H9 (cell line): ENCODE data around the gene KRTAP4-5. TPM values are rescaled to one million over a fixed set of nuclear protein-coding genes. Genes with fewer than 3 reads are reported as not detected.

Experiments used
- DNase-seq: peaks from one replicate; pipeline ENCODE4 v3.0.0-alpha.2; 2017
- H2AFZ ChIP-seq: one replicate; pipeline ENCODE4 v1.6.1; 2013; ENCODE audit warnings: mild to moderate bottlenecking, low read length, control low read depth, moderate library complexity
- H2AK5ac ChIP-seq: 2 replicates; pipeline ENCODE4 v1.6.1; 2013; ENCODE audit warnings: low read length, control low read depth, mixed read lengths; ENCODE audit not compliant: insufficient read length
- H2BK120ac ChIP-seq: one replicate; pipeline ENCODE4 v1.6.1; 2013; ENCODE audit warnings: low read depth, mild to moderate bottlenecking, low read length, control low read depth, inconsistent platforms; ENCODE audit not compliant: poor library complexity, severe bottlenecking
- H2BK12ac ChIP-seq: 2 replicates; pipeline ENCODE4 v1.6.1; 2013; ENCODE audit warnings: low read length, control low read depth, mixed read lengths, low read depth; ENCODE audit not compliant: insufficient read length
- H2BK15ac ChIP-seq: 2 replicates; pipeline ENCODE4 v1.6.1; 2013; ENCODE audit warnings: low read depth, low read length, control low read depth
- H2BK20ac ChIP-seq: one replicate; pipeline ENCODE4 v1.6.1; 2013; ENCODE audit warnings: low read depth, mild to moderate bottlenecking, low read length, control low read depth, inconsistent platforms; ENCODE audit not compliant: poor library complexity, severe bottlenecking
- H2BK5ac ChIP-seq: 2 replicates; pipeline ENCODE4 v1.6.1; 2013; ENCODE audit warnings: low read length, control low read depth, mixed read lengths; ENCODE audit not compliant: insufficient read length
- H3K14ac ChIP-seq: 2 replicates; pipeline ENCODE4 v1.6.1; 2013; ENCODE audit warnings: low read length, control low read depth; ENCODE audit not compliant: insufficient read depth
- H3K18ac ChIP-seq: 2 replicates; pipeline ENCODE4 v1.6.1; 2013; ENCODE audit warnings: low read depth, mild to moderate bottlenecking, mixed read lengths, low read length, control low read depth; ENCODE audit not compliant: insufficient read length
- H3K23ac ChIP-seq: 2 replicates; pipeline ENCODE4 v1.6.1; 2013; ENCODE audit warnings: low read length, control low read depth, mixed read lengths, low read depth; ENCODE audit not compliant: insufficient read length
- H3K23me2 ChIP-seq: 2 replicates; pipeline ENCODE4 v1.6.1; 2013; ENCODE audit warnings: low read depth, mild to moderate bottlenecking, mixed read lengths, low read length, control low read depth; ENCODE audit not compliant: insufficient read length, poor library complexity, severe bottlenecking
- H3K27ac ChIP-seq: 2 replicates; pipeline ENCODE4 v1.5.1; 2013; ENCODE audit warnings: low read length, control low read depth, mixed read lengths, low read depth; ENCODE audit not compliant: insufficient read length
- H3K27me3 ChIP-seq: 2 replicates; pipeline ENCODE4 v1.6.1; 2013; ENCODE audit warnings: low read length, control low read depth, inconsistent platforms; ENCODE audit not compliant: insufficient read depth
- H3K4ac ChIP-seq: 2 replicates; pipeline ENCODE4 v1.6.1; 2013; ENCODE audit warnings: low read depth, mild to moderate bottlenecking, control low read depth, inconsistent platforms, low read length, moderate library complexity
- H3K4me1 ChIP-seq: 2 replicates; pipeline ENCODE4 v1.6.1; 2013; ENCODE audit warnings: low read length, control low read depth, inconsistent platforms; ENCODE audit not compliant: insufficient read depth
- H3K4me2 ChIP-seq: 2 replicates; pipeline ENCODE4 v1.6.1; 2013; ENCODE audit warnings: low read length, control low read depth, mixed read lengths; ENCODE audit not compliant: insufficient read length, insufficient read depth
- H3K56ac ChIP-seq: 2 replicates; pipeline ENCODE4 v1.6.1; 2013; ENCODE audit warnings: low read depth, mild to moderate bottlenecking, mixed read lengths, low read length, control low read depth; ENCODE audit not compliant: insufficient read length
- H3K79me1 ChIP-seq: 2 replicates; pipeline ENCODE4 v1.6.1; 2013; ENCODE audit warnings: low read depth, mild to moderate bottlenecking, moderate library complexity, low read length, control low read depth, inconsistent platforms; ENCODE audit not compliant: insufficient read depth, poor library complexity, severe bottlenecking
- H3K79me2 ChIP-seq: 2 replicates; pipeline ENCODE4 v1.6.1; 2013; ENCODE audit warnings: low read length, control low read depth, inconsistent platforms; ENCODE audit not compliant: insufficient read depth
- H3K9ac ChIP-seq: 2 replicates; pipeline ENCODE4 v1.6.1; 2013; ENCODE audit warnings: low read length, control low read depth, mixed read lengths; ENCODE audit not compliant: insufficient read length; ENCODE audit errors: extremely low read depth
- H3K9me3 ChIP-seq: one replicate; pipeline ENCODE4 v1.6.1; 2013; ENCODE audit warnings: low read depth, low read length, inconsistent platforms; ENCODE audit not compliant: control insufficient read depth
- H3T11ph ChIP-seq: one replicate; pipeline ENCODE4 v1.6.1; 2013; ENCODE audit warnings: mild to moderate bottlenecking, low read length, control low read depth, inconsistent platforms
- H4K20me1 ChIP-seq: one replicate; pipeline ENCODE4 v1.6.1; 2013; ENCODE audit not compliant: control insufficient read depth, insufficient read length, insufficient read depth
- H4K5ac ChIP-seq: 2 replicates; pipeline ENCODE4 v1.6.1; 2013; ENCODE audit warnings: low read depth, mild to moderate bottlenecking, mixed read lengths, low read length, control low read depth; ENCODE audit not compliant: insufficient read length
- H4K8ac ChIP-seq: replicated peaks from 2 replicates; pipeline ENCODE4 v1.6.1; 2013; ENCODE audit warnings: low read length, control low read depth, mixed read lengths, low read depth; ENCODE audit not compliant: insufficient read length
- H4K91ac ChIP-seq: 2 replicates; pipeline ENCODE4 v1.6.1; 2013; ENCODE audit warnings: low read depth, mild to moderate bottlenecking, moderate library complexity, mixed read lengths, low read length, control low read depth; ENCODE audit not compliant: insufficient read length
- H3K27ac Mint-ChIP-seq, 3 experiments: 2 replicates in 2 of 3; 3 replicates in 1 of 3; pipeline ENCODE4 v1.8.0; 2020 to 2021; ENCODE audit warnings: mixed read lengths in 3 of 3, mild to moderate bottlenecking in 1 of 3, moderate library complexity in 1 of 3
- H3K27me3 Mint-ChIP-seq: 2 replicates; pipeline ENCODE4 v1.8.0; 2021; ENCODE audit warnings: low read depth, mild to moderate bottlenecking, moderate library complexity, mixed read lengths
- H3K36me3 Mint-ChIP-seq, 3 experiments: 2 replicates in 2 of 3; 3 replicates in 1 of 3; pipeline ENCODE4 v1.8.0; 2020 to 2021; ENCODE audit warnings: low read depth in 3 of 3, mixed read lengths in 3 of 3; ENCODE audit not compliant: insufficient read depth in 1 of 3
- H3K4me1 Mint-ChIP-seq, 2 experiments: 2 replicates each; pipeline ENCODE4 v1.8.0; 2020; ENCODE audit warnings: mixed read lengths in 2 of 2
- H3K4me3 Mint-ChIP-seq, 2 experiments: 2 replicates in 1 of 2; 3 replicates in 1 of 2; pipeline ENCODE4 v1.8.0; 2020 to 2021; ENCODE audit warnings: mild to moderate bottlenecking in 2 of 2, mixed read lengths in 2 of 2, moderate library complexity in 1 of 2
- H3K9me3 Mint-ChIP-seq, 2 experiments: 2 replicates in 1 of 2; 3 replicates in 1 of 2; pipeline ENCODE4 v1.8.0; 2020; ENCODE audit warnings: mild to moderate bottlenecking in 2 of 2, mixed read lengths in 2 of 2, moderate library complexity in 1 of 2
- CTCF ChIP-seq: fragments of 200-600 bp; sonication (generic); conservative IDR thresholded peaks from 3 replicates; pipeline ENCODE4 v1.8.0; 2021; ENCODE audit warnings: antibody characterized with exemption, mild to moderate bottlenecking
- WGBS: extraction: QIAGEN DNeasy Blood & Tissue Kit; methylation state at CpG from one replicate; pipeline ENCODE4 v1.1.7; 2013; ENCODE audit warnings: missing lambda C conversion rate, low lambda C conversion rate, mixed read lengths; ENCODE audit not compliant: insufficient read length; ENCODE audit errors: extremely low coverage; 5-methylcytosine and 5-hydroxymethylcytosine counted together
- total RNA-seq: library from RNA; stranded (reverse); gene quantifications from 2 replicates; pipeline ENCODE4 v1.2.1, GENCODE V29; 2021

KRTAP4-5 gene
- total RNA-seq, 1 experiment from 2014 or later, result not detected

GRCh38 chr17:41151525-41151924 lies 1.9 kb upstream of the KRTAP4-5 start:
- Histone ChIP-seq H3K23me2 (no peaks in the 10 kb centered on the region), H4K91ac (no peak overlapping the region), H3K14ac (no peak overlapping the region), H3K4ac (no peak overlapping the region), H2BK5ac (no peak overlapping the region), H3K27me3 (no peaks in the 10 kb centered on the region), H4K5ac (no peak overlapping the region), H3K56ac (no peak overlapping the region), H3K9ac (no peak overlapping the region), H4K8ac (no peak overlapping the region), H3K18ac (no peak overlapping the region), H2BK12ac (no peak overlapping the region), H2BK15ac (no peak overlapping the region), H3K23ac (no peak overlapping the region), H3K4me1 (no peaks in the 10 kb centered on the region), H3K79me2 (no peaks in the 10 kb centered on the region), H2AFZ (no peak overlapping the region), H3K27ac (no peak overlapping the region), H3T11ph (no peak overlapping the region), H2BK120ac (no peak overlapping the region), H3K4me2 (no peak overlapping the region), H4K20me1 (no peaks in the 10 kb centered on the region), H3K79me1 (no peaks in the 10 kb centered on the region), H2AK5ac (no peak overlapping the region), H3K9me3 (no peaks in the 10 kb centered on the region), H2BK20ac (no peak overlapping the region)
- H3K36me3 Mint-ChIP-seq, result no peaks in the 10 kb centered on the region; a peak in 1 of 7 replicates
- no peak for TF ChIP-seq CTCF
- no peak for DNase-seq
- no peak overlapping the region for H3K4me3 Mint-ChIP-seq
- H3K27ac Mint-ChIP-seq, result no peak overlapping the region
- H3K9me3 Mint-ChIP-seq, result no peaks in the 10 kb centered on the region
- H3K4me1 Mint-ChIP-seq, result peaks cover 2 to 10% of the 10 kb centered on the region in 2 experiments
- peaks cover 2% of the 10 kb centered on the region; the same call in 1 of the 2 replicates for H3K27me3 Mint-ChIP-seq
- no CpG with 5 or more reads among the region's 2 CpGs for WGBS
